Measurements from ENCODE around the gene MLLT10.

The MLLT10 gene

DNA sequence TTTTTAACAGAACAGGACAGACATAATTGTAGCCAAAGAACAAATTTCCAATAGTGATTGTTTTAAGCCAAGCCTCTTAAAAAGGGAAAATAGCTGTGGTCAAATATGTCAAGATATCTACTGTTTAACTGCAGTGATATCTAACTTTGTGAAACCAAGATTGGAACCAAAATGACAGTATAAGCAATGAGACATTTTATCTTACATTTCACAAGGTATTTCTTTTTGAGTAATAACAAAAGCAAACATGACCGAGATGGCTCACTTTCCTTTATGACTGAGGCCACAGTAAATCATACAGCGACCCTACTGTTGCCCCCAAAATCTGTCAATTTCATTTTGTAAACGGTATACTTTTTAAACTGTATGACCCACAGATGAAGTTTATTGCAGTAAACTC lies 215.8 kb downstream of the MLLT10 start:
- Mint-ChIP-seq H3K4me1 (ENCODE audit: low read depth) (peaks cover 6% of the 10 kb centered on the region), H3K4me3 (no peak overlapping the region), H3K27me3 (ENCODE audit: low read depth) (no peaks in the 10 kb centered on the region), H3K36me3 (ENCODE audit: low read depth) (peaks cover 7% of the 10 kb centered on the region), H3K27ac (no peak overlapping the region), H3K9me3 (no peaks in the 10 kb centered on the region)
- no peak for DNase-seq (ENCODE audit: low spot score)

DNA sequence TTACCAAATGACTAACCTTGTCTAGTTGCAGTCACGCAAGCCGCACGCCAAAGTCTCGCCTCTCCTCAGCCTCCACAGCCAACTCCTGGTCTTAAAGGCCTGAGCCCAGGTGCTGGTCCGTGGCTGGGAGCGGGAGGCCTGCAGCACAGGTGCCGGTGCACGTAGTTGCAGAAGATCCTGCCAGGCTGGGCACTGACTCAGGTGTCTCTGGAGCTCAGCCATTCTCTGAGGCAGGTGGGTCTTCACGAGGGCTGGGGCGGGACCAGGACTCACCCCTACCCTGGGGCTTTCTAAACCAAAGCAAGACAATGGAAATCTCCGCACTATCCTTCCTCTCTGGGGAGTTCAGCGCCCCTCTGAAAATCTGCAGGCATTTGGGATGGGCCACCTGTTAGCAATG lies 216.4 kb downstream of the MLLT10 start:
- Mint-ChIP-seq H3K9me3 (no peaks in the 10 kb centered on the region), H3K27me3 (ENCODE audit: low read depth) (no peaks in the 10 kb centered on the region), H3K4me1 (ENCODE audit: low read depth) (peaks cover 6% of the 10 kb centered on the region), H3K36me3 (ENCODE audit: low read depth) (peaks cover 7% of the 10 kb centered on the region), H3K27ac (no peak overlapping the region), H3K4me3 (no peak overlapping the region)
- no peak for DNase-seq (ENCODE audit: low spot score)

DNA sequence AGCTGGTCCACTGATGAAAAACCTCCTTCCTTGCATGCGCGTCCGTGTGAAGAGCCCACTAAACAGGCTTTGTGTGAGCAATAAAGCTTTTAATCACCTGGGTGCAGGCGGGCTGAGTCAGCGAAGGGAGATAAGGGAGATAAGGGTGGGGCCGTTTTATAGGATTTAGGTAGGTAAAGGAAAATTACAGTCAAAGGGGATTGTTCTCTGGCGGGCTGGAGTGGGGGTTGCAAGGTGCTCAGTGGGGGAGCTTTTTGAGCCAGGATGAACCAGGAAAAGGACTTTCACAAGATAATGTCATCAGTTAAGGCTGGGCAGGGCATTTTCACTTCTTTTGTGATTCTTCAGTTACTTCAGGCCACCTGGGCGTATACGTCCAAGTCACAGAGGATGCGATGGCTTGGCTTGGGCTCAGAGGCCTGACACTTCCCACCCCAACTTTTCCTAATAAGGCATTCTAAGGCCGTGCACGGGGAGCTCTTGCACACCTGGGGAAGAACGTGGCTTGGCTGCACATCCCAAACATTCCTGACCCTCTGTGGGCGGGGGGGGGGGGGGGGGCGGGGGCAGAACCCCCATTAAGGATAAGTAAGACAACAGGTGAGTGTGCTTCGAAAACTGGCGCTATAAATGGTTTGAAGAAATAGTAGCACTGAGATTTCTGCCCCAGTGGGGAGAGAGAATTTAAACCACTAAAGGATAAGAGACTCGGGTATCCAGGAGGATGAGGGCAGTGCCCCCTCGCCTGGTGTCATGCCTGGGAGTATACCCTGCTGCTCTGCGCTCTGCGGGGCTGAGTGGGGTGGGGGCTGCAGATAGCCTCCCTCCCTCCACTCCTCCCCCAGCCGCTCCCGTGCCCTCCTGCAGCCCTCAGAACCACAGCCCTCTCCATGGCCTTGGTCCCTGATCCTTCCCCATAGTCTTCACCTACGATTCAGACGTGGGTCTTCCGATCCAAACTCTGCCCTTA lies 217.6 kb downstream of the MLLT10 start:
- no peak overlapping the region for H3K27ac Mint-ChIP-seq
- DNase-seq (ENCODE audit: low spot score) = no peak
- H3K36me3 Mint-ChIP-seq (ENCODE audit: low read depth) = peaks cover 3% of the 10 kb centered on the region
- H3K4me1 Mint-ChIP-seq (ENCODE audit: low read depth) = no peaks in the 10 kb centered on the region
- no peaks in the 10 kb centered on the region for H3K27me3 Mint-ChIP-seq (ENCODE audit: low read depth)
- no peaks in the 10 kb centered on the region for H3K9me3 Mint-ChIP-seq
- H3K4me3 Mint-ChIP-seq = no peak overlapping the region

DNA sequence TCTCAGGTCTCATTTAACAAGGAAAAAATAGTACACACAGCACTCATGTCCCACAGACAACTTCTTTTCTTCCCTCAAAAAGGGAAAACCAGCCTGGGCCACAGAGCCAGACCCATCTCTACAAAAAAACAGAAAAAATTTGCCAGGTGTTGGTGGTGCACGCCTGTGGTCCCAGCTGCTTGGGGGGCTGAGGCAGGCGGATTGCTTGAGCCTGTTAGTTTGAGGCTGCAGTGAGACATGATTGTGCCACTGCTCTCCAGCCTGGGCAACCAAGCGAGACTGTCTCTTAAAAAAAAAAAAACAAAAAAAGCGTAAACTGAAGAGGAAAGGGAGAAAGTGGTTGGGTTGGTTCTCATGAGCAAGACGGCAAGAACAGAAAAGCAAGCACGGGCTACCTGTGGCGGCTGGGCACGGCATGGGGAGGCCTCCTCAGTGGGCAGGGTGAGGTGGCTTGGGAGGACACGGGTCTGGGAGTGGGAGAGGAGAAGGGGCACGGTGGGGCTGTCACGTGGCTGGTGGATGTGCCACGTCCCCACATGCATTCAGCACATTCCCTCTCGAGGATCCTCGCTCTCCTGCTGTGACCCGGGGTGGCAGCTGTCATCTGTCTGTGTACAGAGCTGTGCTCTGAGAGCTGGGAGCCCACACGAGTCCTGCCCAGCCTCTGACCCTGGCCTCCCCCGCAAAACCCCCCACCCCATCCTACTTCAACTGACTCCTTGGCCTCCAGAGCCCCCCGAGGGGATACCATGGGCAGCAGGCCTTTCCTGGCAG lies 219.7 kb downstream of the MLLT10 start:
- Mint-ChIP-seq H3K4me1 (ENCODE audit: low read depth) (no peaks in the 10 kb centered on the region), H3K27ac (peak overlapping the region; percentile 41), H3K27me3 (ENCODE audit: low read depth) (no peaks in the 10 kb centered on the region), H3K9me3 (no peaks in the 10 kb centered on the region), H3K4me3 (no peak overlapping the region), H3K36me3 (ENCODE audit: low read depth) (peaks cover 1% of the 10 kb centered on the region)
- no peak for DNase-seq (ENCODE audit: low spot score)

DNA sequence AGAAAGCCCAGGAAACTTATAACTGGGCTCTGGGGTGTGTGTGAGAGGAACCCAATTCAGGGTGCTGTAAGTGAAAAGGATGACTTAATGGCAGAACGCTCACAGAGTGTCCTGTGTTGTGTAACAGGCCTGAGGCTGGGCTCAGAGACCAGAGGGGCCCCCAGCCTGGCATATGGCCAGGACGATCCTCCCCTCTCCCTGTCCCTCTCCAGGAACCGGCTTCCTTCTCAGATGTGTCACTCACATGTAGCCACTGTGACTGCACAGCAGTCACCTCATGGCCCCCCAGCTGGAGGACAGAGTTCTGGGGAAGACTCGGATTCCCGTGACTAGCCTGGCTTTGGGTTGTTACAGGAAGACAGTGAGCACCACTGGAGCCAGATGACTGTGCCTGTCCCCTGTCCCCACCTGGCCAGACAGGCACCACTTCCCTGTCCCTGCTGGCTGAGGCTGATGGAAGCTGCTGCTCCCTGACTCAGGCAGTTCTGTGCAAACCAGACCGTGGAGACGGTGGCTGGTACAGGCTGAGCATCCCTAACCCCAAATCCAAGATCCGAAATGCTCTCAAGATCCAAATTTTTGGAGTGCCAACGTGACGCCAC lies 220.5 kb downstream of the MLLT10 start:
- peaks cover 1% of the 10 kb centered on the region for H3K36me3 Mint-ChIP-seq (ENCODE audit: low read depth)
- no peak overlapping the region for H3K4me3 Mint-ChIP-seq
- H3K9me3 Mint-ChIP-seq = no peaks in the 10 kb centered on the region
- H3K27me3 Mint-ChIP-seq (ENCODE audit: low read depth) = no peaks in the 10 kb centered on the region
- DNase-seq (ENCODE audit: low spot score) = no peak
- H3K27ac Mint-ChIP-seq = no peak overlapping the region
- H3K4me1 Mint-ChIP-seq (ENCODE audit: low read depth) = no peaks in the 10 kb centered on the region

DNA sequence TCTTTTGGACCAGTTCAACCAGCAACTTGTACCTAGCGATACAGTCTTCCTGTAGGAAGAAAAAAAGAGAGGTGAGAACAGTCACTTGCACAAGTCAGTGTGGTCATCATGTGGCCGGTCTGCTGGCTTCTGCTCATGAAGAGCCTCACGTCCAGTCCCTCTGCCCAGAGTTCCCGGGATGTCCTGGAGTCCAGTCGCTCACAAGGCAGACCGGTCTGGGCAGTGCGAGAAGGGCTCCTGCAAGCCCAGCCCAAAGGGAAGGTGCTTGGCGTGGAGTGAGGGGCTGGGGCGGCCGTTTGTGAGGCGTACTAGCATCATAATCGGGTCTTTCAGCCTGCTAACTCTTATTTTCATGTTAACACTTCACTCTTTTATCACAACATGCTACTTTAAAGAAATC lies 222.7 kb downstream of the MLLT10 start:
- H3K27ac Mint-ChIP-seq = no peak overlapping the region
- H3K4me3 Mint-ChIP-seq = no peak overlapping the region

DNA sequence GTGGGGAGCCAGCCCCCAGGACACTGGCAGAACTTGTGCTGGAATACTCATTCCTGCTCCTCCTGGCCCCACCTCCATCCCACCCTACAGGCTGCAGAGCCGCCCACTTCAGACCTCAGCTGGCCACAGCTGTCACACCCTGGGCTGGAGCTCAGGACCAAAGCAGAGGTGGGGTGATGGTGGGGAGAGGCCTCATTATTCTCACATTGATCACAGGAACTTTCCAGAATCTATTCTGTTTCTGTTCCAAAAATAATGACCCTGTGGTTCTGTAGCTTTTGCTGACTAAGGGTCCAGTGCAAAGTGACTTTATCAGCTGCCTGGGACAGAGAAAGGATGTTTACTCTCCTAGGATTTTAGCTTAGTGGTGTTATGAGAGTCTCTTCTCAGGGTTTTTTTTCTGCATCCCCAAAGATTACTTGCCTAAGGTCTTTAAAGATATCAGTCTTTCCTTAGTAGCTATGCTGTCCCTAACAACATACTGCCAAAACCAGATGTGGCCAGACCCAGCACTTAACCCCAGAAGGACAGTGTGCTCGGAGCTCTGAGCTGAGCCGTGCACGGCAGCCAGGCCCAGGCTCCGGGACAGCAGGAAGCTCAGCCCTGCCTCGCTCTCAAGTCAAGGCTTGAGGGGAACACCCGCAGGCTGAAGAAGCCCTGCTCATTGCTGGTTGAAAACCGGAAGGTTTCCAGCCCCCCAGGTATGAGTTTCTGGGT lies 223.3 kb downstream of the MLLT10 start:
- H3K27ac Mint-ChIP-seq = no peak overlapping the region
- no peaks in the 10 kb centered on the region for H3K27me3 Mint-ChIP-seq (ENCODE audit: low read depth)
- no peak overlapping the region for H3K4me3 Mint-ChIP-seq
- DNase-seq (ENCODE audit: low spot score) = no peak
- no peaks in the 10 kb centered on the region for H3K4me1 Mint-ChIP-seq (ENCODE audit: low read depth)
- no peaks in the 10 kb centered on the region for H3K9me3 Mint-ChIP-seq
- peaks cover 1% of the 10 kb centered on the region for H3K36me3 Mint-ChIP-seq (ENCODE audit: low read depth)

More for the DNA sequence above, 222.7 kb downstream of the MLLT10 start:
- no peaks in the 10 kb centered on the region for H3K27me3 Mint-ChIP-seq (ENCODE audit: low read depth)
- peaks cover 1% of the 10 kb centered on the region for H3K36me3 Mint-ChIP-seq (ENCODE audit: low read depth)
- no peaks in the 10 kb centered on the region for H3K9me3 Mint-ChIP-seq
- H3K4me1 Mint-ChIP-seq (ENCODE audit: low read depth) = no peaks in the 10 kb centered on the region
- no peak for DNase-seq (ENCODE audit: low spot score)

DNA sequence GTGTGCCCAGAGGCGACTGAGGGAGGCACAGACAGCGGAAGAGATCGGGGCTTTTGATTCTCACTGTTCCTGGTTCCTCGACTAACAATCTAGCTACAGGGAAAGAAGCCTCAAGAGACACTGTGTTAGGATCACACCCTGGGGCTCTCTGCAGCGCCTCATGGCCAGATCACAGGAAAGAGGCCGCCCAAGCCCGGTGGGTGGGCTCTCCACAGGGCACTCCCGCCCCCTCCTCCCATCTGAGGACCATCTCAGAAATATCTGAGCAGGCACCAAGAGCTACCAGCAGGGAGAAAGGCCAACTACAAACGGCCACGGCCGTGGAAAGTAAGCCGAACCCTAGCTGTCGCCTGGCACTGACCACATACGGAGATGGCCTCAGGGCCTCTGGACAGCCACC lies 224.2 kb downstream of the MLLT10 start:
- no peaks in the 10 kb centered on the region for H3K27me3 Mint-ChIP-seq (ENCODE audit: low read depth)
- peaks cover 1% of the 10 kb centered on the region for H3K36me3 Mint-ChIP-seq (ENCODE audit: low read depth)
- no peak for DNase-seq (ENCODE audit: low spot score)
- H3K9me3 Mint-ChIP-seq = no peaks in the 10 kb centered on the region
- H3K4me1 Mint-ChIP-seq (ENCODE audit: low read depth) = no peaks in the 10 kb centered on the region
- no peak overlapping the region for H3K4me3 Mint-ChIP-seq
- no peak overlapping the region for H3K27ac Mint-ChIP-seq

DNA sequence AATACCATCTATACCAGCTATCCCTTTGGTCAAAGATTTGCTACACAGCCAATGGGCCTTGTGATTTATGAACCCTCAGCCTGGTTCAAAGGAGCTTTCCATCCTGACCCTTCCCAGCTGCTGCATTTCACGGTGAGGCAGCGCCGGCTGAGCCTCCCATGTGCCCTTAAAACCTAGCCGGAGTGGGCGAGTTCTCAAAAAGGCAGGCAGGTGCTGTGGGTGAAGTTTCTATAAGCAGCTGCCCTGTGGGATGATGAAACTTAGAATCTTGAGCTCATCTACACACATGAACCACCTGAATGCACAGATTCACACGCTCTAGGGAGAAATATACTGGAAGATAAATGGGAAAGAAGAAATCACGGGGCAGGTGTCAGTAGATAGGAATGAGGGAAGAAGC lies 224.7 kb downstream of the MLLT10 start:
- Mint-ChIP-seq H3K36me3 (ENCODE audit: low read depth) (no peaks in the 10 kb centered on the region), H3K4me3 (no peak overlapping the region), H3K27ac (no peak overlapping the region), H3K9me3 (no peaks in the 10 kb centered on the region), H3K4me1 (ENCODE audit: low read depth) (no peaks in the 10 kb centered on the region), H3K27me3 (ENCODE audit: low read depth) (no peaks in the 10 kb centered on the region)
- no peak for DNase-seq (ENCODE audit: low spot score)

DNA sequence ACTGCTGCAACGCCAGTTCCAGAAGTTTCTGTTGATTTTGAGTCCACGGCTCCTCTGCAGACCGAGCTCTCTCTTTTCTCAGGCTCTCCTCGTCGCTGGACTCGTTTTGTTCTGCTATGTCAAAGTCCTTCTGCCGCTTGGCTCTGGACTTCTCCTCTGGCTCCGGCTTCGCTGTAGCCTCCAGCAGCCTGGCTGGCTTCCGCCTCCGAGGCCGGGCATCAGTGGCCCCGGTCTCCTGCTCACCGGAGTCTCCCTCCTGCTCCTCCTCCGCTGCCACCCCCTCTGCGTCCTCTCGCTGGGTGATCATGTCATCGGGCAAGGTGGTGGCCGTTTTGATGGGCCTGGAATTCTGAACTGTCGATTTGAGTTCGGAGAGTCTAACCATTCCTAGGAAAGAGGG lies 225.2 kb downstream of the MLLT10 start:
- Mint-ChIP-seq H3K4me1 (ENCODE audit: low read depth) (no peaks in the 10 kb centered on the region), H3K36me3 (ENCODE audit: low read depth) (no peaks in the 10 kb centered on the region), H3K4me3 (no peak overlapping the region), H3K27ac (no peak overlapping the region), H3K27me3 (ENCODE audit: low read depth) (no peaks in the 10 kb centered on the region), H3K9me3 (no peaks in the 10 kb centered on the region)
- DNase-seq (ENCODE audit: low spot score) = no peak

DNA sequence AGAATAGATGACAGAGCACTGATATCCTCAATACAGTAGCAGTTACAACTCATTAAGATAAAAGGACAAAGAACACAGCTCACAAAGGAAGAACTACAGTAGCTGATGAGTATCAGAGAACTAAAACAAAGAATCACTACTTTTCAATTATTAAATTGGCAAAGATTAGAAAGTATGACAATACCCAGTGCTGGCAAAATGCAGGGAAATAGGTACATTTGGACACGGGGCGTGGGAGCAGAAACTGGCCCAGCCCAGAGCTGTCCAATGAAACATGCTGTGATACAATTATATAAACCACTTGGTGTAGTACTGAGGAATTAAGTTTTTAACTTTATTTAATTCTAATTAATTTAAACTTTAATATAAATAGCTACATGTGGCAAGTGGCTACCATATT lies 226.3 kb downstream of the MLLT10 start:
- no peak for DNase-seq (ENCODE audit: low spot score)
- H3K9me3 Mint-ChIP-seq = no peaks in the 10 kb centered on the region
- peaks cover 4% of the 10 kb centered on the region for H3K4me1 Mint-ChIP-seq (ENCODE audit: low read depth)
- H3K27ac Mint-ChIP-seq = no peak overlapping the region
- H3K36me3 Mint-ChIP-seq (ENCODE audit: low read depth) = peaks cover 2% of the 10 kb centered on the region
- no peak overlapping the region for H3K4me3 Mint-ChIP-seq
- H3K27me3 Mint-ChIP-seq (ENCODE audit: low read depth) = no peaks in the 10 kb centered on the region

DNA sequence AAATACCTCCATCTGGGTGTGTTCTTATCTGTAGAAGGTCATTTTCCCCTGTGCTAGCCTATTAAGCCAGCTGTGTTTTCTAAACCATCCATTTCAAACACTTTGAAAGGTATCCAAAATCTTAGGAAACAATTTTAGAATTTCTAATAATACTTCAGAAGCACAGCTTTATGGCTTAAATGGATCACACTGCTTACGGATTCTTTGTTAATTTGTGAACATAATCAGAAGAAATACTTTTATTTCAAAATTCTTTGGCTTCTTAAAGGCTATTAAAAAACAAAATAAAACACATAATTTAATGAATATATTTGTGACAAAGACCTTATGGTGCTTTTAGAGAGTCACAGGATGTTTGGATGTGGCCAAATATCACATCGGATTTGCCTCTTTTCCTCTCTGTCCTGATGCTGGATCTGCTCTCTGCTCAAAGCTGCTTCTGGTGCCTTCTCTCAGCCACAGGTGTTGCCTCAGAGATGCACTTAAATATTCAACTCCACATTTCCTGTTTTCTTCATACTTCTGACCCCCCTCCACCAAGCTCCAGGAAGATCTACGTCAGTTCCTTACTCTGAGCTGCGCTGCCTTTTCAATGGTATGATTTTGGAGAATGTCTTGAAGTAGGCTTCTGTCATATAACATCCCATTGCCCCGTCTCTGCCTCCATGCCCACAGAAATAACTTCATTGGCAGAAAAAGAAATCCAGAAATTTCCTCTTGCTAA lies 230.6 kb downstream of the MLLT10 start:
- DNase-seq (ENCODE audit: low spot score) = no peak
- peaks cover 4% of the 10 kb centered on the region for H3K4me1 Mint-ChIP-seq (ENCODE audit: low read depth)
- H3K36me3 Mint-ChIP-seq (ENCODE audit: low read depth) = peaks cover 4% of the 10 kb centered on the region
- H3K9me3 Mint-ChIP-seq = no peaks in the 10 kb centered on the region
- no peaks in the 10 kb centered on the region for H3K27me3 Mint-ChIP-seq (ENCODE audit: low read depth)
- H3K4me3 Mint-ChIP-seq = peak overlapping the region; percentile 15
- peak overlapping the region; percentile 66 for H3K27ac Mint-ChIP-seq

DNA sequence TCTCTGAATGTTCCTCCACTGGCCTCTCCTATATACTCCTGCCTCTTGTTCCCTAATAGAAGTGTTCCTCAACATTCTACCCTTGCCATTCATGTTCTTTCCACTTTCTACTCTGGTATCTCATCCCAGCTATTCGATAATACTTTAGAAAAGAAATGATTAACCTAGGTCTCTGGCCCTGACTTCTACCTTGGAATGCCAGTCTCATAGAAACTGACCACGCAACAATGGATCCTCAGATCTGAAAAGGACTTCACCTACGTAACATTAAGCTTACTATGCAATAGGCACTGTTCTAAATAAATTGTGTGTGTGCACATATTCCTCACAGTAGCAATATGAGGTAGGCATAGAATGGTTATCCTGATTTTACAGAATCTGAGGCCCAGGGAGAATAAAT lies 235.0 kb downstream of the MLLT10 start:
- Mint-ChIP-seq H3K4me3 (no peak overlapping the region), H3K9me3 (no peaks in the 10 kb centered on the region), H3K4me1 (ENCODE audit: low read depth) (peaks cover 4% of the 10 kb centered on the region), H3K36me3 (ENCODE audit: low read depth) (peaks cover 4% of the 10 kb centered on the region), H3K27ac (no peak overlapping the region), H3K27me3 (ENCODE audit: low read depth) (no peaks in the 10 kb centered on the region)
- no peak for DNase-seq (ENCODE audit: low spot score)

Measured in T-helper 2 cell treated with Interferon-gamma antibody and Interleukin-4, amounts not matched to agents 5 μg/mL and 100 μg/mL, for 36 hours (primary cell).